ENCODE measurements around the gene CEP170B. TPM values are rescaled to one million over a fixed set of nuclear protein-coding genes. Genes with fewer than 3 reads are reported as not detected.

CEP170B gene
- total and polyA plus RNA-seq, 2 of the 13 experiments (the other 11 are each of a cell fraction or from before 2014, with no cell fraction given) = 4.3 to 8.8 TPM

DNA sequence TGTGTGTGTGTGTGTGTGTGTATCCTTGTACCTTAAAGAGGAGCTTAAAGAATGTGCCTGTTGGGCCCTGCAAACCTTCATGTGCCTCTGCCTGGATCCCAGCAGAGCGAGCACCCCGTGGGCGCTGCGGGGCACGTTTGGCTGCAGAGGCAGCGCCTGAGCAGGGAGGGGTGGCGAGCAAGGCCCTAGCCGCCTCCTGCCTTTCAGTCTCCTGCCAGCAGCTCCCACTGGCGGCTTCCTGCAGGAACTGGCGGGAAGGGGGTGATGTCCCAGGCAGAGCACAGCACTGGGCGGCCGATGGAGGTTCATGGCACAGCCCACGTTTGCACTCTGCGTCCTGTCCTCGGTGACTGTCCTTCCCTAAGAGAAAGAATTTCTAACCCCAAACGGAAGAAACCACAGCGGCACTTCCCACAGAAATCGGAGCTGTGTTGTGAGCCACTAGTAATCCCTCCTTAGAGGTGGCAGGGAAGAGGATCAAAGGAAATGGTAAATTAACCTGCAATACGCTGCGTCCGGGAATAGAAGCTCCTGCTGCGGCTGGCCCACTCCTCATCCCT lies 44.3 kb upstream of the CEP170B start (continued):
- TF ChIP-seq IKZF5 (CRISPR knock-in tag; IDR thresholded peaks at IDR 0.05) (no peak), POGZ (CRISPR knock-in tag; IDR thresholded peaks at IDR 0.05) (no peak), ATM (IDR thresholded peaks at IDR 0.05; ENCODE audit: borderline replicate concordance) (no peak), ZNF850 (CRISPR knock-in tag; conservative IDR thresholded peaks at IDR 0.05) (no peak), DRAP1 (CRISPR knock-in tag; IDR thresholded peaks at IDR 0.05) (peak; percentile 34; the same call in 1 of the 2 replicates), ZNF776 (CRISPR knock-in tag; IDR thresholded peaks at IDR 0.05) (no peak), ZKSCAN1 (IDR thresholded peaks at IDR 0.05; ENCODE audit: low read length) (no peak), CTCF (CRISPR knock-in tag; IDR thresholded peaks at IDR 0.05) (peak; percentile 94), FOSL2 (CRISPR knock-in tag; IDR thresholded peaks at IDR 0.05) (no peak), MIER3 (CRISPR knock-in tag; IDR thresholded peaks at IDR 0.05; ENCODE audit: borderline replicate concordance) (no peak), SMARCE1 (IDR thresholded peaks at IDR 0.05; ENCODE audit: borderline replicate concordance) (no peak), LBX2 (CRISPR knock-in tag; IDR thresholded peaks at IDR 0.05; ENCODE audit: borderline replicate concordance) (no peak; the same call in 1 of the 2 replicates), ZNF598 (CRISPR knock-in tag; IDR thresholded peaks at IDR 0.05; ENCODE audit: borderline replicate concordance) (no peak), SP1 (IDR thresholded peaks at IDR 0.05) (no peak), SP1 (CRISPR knock-in tag; IDR thresholded peaks at IDR 0.05) (peak; percentile 27; the same call in 1 of the 2 replicates), KDM4B (CRISPR knock-in tag; IDR thresholded peaks at IDR 0.05) (no peak), SRY (CRISPR knock-in tag; IDR thresholded peaks at IDR 0.05) (no peak), DNMT1 (CRISPR knock-in tag; IDR thresholded peaks at IDR 0.05) (no peak), ZBTB1 (CRISPR knock-in tag; IDR thresholded peaks at IDR 0.05; ENCODE audit: borderline replicate concordance) (no peak), TCF7L2 (IDR thresholded peaks at IDR 0.05; ENCODE audit: low read depth, low read length) (no peak), MEF2D (CRISPR knock-in tag; IDR thresholded peaks at IDR 0.05) (0 out of 2 replicates have a peak, but pooled peaks have one; percentile 25), PLRG1 (conservative IDR thresholded peaks at IDR 0.05) (no peak), ZNF788 (CRISPR knock-in tag; IDR thresholded peaks at IDR 0.05; ENCODE audit: borderline replicate concordance) (peak; percentile 79; the same call in 1 of the 2 replicates), SNAI1 (CRISPR knock-in tag; IDR thresholded peaks at IDR 0.05; ENCODE audit: borderline replicate concordance) (no peak), HOXA3 (CRISPR knock-in tag; IDR thresholded peaks at IDR 0.05) (peak; percentile 67)
- TF ChIP-seq, protein P1, sequence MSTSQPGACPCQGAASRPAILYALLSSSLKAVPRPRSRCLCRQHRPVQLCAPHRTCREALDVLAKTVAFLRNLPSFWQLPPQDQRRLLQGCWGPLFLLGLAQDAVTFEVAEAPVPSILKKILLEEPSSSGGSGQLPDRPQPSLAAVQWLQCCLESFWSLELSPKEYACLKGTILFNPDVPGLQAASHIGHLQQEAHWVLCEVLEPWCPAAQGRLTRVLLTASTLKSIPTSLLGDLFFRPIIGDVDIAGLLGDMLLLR (CRISPR knock-in tag; IDR thresholded peaks at IDR 0.05) = no peak; the same call in 1 of the 2 replicates
- TF ChIP-seq, protein P2, sequence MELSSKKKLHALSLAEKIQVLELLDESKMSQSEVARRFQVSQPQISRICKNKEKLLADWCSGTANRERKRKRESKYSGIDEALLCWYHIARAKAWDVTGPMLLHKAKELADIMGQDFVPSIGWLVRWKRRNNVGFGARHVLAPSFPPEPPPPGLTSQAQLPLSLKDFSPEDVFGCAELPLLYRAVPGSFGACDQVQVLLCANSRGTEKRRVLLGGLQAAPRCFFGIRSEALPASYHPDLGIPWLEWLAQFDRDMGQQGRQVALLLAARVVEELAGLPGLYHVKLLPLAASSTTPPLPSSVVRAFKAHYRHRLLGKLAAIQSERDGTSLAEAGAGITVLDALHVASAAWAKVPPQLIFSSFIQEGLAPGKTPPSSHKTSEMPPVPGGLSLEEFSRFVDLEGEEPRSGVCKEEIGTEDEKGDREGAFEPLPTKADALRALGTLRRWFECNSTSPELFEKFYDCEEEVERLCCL (CRISPR knock-in tag; IDR thresholded peaks at IDR 0.05; ENCODE audit: borderline replicate concordance) = no peak
